GM19455 (cell line): ENCODE measurements around the gene STK32C.

Experiments used
- ATAC-seq: cut with Tn5 transposase; IDR thresholded peaks from one replicate; pipeline ENCODE4 v1.9.1; 2021; ENCODE audit not compliant: unreplicated experiment

Gene STK32C

DNA sequence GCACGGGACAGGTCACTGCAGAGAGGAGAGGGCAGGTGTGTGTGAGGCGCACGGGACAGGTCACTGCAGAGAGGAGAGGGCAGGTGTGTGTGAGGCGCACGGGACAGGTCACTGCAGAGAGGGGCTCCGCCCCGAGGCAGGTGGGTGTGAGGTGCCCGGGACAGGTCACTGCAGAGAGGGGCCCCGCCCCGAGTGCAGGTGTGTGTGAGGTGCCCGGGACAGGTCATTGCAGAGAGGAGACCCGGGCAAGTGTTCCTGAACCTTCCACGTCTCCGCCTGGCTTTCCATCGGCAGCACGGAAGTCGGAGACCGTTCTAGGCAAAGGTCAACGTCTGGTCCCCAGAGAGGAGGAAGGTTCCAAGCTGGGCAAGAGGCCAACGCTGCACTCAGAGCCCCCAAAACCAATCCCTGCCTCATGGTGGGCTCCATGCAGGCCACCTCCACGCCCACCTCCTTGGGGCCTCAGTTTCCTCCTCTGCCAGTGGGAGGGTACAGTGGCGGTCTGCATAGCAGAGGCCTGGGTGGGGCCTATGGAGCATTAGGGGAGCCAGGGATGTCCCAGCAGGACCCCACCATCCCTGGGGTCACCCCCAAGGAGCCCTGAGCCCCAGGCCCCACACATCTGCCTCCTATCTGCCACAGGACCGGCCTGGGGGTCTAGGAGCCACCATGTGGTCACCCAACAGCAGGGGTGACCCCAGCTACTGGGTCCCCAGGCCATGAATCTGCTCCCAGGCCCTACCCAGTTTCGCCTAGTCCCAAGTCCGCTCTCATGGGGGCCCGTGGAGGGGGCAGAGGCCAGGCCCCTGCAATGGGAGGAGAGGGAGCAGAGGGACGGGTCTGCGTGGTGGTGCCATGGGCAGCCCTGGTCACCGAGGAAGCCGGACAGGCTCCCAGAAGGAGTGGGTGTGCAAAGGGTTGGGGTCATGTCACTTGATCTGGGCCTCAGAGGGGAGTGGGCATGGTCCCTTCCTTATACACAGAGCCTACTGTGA, 57.0 kb downstream of the STK32C start:
- no peak for ATAC-seq

DNA sequence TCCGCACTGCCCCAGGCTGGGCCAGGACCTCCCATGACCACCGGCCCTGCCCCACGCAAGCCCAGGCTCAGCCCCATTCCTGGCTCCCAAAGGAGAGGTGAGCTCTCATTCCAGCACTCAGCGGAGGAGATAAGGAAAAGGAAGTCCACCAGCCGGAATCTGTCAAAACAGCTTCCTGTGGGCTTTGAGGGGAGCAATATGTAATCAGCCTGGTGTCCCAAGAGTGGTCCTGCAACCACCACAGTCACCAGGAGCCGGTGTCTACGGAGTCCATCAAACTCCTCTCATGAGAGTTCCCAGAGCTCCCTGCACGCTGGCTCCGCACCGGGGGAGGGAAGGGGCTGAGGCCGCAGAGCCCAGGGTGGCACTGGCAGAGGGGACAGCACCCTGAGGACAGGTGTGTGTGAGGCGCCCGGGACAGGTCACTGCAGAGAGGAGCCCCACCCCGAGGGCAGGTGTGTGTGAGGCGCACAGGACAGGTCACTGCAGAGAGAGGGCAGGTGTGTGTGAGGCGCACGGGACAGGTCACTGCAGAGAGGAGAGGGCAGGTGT, 57.9 kb downstream of the STK32C start:
- no peak for ATAC-seq

DNA sequence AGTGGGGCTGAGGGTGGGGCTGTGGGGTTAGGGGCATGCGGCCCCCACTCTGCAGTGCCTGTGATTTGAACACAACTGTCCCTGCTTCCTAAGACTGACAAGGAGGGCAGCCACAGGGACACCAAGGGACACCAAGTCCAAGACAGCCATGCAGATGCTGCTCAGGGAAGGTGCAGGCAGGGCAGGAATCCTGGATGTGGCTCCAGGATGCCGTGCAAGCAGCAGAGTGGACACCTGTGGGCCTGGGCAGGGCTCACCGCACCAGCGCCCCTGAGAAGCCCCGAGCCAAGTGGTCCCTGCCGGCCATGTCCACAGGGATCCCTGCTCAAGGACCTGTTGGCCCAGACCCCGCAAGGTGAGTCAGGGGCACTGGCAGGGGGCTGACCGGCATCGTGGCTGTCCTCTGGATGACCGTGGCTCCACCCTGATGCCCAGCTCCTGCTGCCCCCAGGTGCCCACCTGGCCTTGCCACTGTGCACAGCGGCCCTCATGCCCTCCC, 58.5 kb downstream of the STK32C start:
- ATAC-seq = no peak

DNA sequence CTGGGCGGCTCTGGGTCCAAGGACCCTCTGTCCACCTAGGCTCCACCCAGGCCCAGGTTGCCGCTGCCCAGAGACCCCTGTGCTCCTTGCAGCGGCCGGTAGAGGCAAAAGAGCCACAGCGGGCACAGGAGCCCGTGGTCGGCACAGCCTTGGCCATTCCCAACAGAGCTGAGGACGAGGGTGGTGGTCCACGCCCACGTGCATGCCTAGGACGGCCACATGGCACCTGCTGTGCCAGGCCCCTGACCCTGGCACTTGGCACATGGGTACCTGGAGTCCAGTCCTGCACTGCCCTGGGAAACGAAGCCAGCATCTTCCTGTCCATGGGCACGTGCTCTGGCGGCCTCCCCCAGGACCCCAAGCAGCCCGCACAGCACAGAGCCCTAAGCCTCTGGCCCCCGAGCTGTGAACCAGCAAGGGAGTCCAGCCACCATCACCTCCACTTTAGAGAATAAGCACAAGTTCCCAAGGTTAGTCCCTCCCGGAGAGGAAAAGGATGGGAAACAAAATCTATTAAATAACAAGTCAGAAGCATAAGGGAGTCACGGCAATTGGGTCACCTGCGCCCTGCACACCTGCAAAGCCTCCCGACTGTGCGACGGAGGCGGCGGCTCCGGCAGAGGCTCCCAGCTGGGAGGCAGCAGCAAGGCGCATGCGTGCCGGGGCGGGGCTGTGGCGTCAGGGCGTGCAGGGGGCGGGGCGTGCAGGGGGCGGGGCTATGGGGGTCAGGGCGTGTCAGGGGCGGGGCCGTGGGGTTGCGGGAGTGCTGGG, 59.1 kb downstream of the STK32C start:
- ATAC-seq = no peak

DNA sequence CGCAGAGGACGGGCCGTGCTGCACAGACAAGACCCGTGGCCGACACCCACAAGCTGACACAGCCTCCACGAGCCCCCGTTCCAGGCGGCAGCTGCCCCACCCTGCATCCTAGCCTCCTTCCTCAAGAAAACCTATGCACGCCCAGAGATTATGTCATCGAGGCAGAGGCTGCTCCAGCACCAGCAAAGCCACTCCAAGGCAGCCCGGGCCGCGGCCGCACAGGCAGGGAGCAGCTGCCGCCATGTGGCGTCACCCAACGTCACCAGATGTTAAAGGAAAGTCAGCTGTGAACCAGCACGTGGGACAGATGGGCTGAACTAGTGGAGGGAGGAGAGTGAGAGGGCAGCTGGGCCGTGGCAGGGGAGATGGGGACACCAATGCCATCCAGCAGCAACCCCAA, 59.8 kb downstream of the STK32C start:
- no peak for ATAC-seq

DNA sequence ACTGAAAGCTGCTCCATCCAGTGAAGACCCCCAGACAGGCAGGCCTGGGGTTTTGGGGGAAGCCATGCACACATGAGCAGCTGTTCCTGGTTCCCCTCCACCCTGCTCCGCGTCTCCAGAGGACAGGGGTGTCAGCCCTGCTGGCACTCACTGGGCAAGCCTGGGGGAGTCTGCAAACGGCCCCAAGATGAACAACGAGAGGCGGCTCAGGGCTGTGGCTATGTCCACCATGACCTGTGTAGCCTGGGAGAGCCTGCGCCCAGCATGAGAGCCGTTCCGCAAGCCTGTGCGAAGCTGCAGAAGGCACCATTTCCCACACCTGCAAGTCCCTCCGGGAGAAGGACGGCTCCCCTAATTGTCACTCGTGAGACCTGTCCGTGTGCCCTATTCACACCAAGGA, 61.5 kb downstream of the STK32C start:
- no peak for ATAC-seq

DNA sequence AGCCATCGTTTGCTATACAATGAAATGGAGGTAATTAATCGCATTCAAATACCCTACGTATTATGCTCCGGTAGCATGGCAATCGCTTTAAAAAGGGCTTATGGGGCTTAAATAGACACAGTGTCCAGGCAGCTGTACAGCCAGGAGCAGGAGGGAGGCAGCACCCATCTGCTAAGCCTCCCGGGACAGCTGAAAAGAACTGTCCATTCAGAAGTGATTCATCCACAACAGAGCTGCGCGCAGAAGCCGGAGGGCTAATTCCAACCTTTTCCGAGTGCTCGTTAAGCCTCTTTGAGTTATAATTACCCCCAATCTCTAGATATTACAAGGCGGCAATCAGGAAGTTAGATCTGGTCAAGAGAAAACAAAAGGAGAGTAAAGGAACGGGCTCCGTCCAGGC, 62.7 kb downstream of the STK32C start:
- ATAC-seq = no peak

DNA sequence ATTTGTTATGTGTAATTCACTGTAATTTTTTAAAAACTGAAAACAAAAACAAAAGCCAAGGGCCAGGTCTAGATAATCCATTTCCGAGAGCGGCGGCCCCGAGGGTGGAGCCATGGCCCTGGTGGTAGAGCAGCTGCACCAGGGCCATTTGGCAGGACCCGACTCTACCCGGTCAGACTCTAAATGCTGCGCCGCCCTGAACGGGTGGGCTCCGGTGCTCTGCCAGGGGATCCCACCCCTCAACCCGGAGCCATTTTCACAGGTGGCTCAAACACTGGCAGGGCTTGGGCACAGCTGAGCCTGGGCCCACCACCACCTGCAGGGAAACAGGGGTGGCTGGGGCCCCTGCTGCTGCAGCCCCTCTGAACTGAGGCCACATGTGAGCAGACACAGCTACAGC, 64.1 kb downstream of the STK32C start:
- no peak for ATAC-seq

DNA sequence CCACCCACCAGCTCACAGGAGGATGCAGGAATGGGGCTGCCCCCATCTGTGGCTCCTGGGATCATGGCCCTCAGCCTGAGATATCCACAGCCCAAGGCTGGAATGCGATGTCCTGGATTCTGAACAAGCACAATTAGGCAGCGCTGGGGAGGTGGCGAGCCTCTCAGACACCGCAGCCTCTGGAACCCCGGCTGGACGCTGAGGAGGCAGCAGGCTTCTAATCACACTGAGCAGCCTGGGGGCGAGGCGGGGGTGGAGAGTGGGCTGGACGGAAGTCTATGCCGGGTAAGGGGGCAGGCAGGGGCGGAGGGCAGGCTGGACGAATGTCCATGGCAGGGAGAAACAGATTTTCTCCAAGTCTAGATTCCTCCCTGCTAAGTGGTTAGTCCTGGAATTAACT, 64.6 kb downstream of the STK32C start:
- ATAC-seq = no peak

DNA sequence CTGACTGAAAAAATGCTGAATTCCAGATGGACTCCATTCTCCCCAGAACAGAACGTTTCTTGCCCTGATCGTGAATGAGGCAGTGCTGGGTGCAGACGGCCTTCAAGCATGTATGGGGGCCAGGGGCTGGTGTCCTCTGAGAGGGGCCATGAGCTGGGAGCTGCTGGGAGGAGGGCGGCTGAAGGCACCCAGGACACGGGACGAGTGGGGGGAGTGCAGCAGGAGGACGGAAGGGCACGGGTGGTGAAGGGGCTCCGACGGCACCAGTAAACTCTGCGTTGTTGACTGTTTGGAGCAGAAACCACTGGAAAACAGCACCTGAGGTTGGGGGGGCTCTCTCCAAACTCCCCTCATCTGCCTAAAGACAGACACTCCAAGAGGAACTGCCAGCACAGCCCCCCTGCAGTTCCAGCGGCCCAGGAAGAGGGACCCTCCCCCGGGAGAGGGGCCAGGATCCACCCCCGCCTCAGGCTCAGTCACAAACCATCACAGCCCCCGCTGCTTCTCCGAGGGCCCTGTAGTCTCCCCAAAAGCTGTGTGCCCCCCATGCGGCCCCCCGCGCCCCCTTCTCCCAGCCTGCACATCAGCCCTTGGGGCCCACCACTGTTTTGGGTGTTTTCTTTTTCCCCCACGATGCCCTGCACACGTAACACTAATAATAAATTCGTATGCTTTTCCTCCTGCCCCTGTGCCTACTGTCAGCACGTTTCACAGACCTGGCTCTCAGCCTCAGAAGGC, 65.5 kb downstream of the STK32C start:
- no peak for ATAC-seq

DNA sequence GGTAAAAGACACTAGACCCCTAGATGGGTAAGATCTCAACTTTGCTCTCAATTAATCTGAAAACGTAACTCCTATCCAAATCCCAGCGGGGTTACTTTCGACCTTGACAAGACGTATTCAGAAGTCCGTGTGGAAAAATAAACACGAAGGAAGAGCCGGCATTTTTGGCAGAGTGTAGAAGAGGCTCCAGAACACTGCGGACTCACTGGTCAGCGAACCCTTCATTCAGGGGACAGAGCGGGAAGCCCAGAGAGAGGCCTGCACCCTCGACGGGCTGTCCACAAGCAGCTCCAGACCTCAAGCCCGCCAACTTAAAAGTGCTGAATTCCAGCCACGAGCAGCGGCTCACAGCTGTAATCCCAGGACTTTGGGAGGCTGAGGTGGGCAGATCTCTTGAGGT, 66.3 kb downstream of the STK32C start:
- ATAC-seq = no peak

DNA sequence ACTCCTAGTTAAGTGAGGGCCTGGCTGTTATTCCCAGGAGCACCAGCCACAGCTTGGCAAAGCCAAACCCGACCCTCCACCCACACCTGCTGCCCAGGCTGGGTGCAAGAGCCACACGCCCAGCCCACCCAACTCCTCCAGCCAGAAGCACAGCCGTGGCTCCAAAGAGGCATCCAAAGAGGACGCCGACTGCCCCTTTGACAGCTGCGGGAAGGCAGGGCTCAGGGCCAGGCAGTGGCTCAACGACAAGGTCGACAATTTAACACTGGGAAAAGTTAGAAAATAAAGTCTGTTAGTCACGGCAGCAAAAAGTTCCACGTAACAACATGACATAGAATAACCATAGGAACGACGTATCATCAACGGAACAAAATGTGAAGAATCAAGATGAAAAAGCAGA, 66.7 kb downstream of the STK32C start:
- no peak for ATAC-seq

DNA sequence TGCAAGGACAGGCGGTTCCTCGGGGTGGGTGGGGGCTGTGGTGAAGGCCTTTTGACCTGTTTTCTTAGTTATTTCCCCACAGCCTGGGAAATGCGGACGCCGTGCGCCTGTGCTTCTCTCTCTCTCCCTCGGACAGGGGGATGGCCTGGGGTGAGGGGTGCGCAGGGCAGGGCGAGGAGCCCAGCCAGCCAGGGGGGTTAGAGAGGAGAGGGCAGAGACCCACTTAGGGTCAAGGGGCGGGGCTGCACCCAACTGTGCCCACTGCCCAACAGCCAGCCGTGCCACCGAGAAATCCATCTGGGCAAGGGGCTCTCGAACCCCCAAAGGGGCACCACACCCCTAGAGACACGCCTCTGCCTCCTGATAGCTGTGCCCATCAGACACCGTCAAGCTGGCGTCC, 67.2 kb downstream of the STK32C start:
- no peak for ATAC-seq

DNA sequence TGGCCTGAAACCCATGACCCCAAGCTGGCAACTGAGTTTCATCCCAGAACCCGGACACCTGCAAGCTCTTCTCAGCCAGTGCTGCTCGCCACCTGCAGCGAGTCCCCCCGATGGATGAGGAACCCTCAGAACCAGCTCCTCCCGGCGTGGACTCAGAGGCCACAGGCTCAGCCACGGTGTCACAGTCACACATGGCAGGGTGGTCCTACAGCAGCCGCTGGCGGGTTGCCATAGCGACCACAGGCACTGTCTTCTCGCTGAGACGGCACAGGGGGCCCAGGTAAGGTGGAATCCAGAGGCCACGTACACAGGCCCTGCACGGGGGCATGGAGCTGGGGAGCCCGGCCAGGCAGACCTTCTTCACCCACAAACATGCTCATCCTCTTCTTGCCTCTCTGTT, 67.6 kb downstream of the STK32C start:
- no peak for ATAC-seq

DNA sequence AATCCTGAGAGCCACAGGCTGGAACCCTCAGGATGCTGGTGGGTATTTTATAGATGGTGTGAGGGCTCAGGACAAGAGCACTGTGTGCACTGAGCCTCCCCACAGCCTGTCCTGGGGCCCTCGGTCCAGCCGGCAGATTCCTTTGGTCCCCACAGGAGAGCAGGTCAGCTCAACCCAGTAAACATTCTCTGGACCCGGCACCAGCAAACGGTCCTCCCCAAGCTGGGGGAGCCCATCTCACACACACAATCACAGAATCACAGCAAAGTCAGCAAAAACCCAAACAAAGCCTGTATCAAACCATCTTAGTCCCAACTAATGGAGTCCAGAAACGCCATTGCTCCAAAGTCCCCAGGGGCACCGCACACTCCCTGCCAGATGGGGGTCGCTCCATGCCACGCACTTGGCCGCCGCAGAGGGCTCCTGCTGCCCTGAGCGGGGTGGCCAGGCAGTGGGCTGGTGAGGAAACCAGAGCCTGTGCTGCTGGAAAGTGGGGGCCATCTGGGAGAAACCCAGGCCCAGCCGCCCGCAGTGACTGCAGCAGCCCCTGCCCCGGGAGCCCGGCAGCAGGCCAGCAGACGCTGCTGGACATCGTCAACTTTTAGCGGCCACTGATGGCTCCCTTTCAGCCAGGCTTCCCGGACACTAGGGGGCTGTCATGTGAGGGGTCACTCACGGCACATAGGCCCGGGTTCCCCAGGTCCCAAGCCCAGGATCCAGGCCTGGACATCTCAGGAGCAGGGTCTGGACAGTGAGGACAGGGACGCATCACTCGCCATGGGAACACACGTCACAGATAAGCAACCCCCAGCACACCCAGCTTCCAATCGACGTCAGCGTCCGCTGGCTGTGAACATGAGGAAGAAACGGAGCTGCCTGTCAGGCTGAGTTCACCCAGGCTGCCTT, 68.4 kb downstream of the STK32C start:
- no peak for ATAC-seq

DNA sequence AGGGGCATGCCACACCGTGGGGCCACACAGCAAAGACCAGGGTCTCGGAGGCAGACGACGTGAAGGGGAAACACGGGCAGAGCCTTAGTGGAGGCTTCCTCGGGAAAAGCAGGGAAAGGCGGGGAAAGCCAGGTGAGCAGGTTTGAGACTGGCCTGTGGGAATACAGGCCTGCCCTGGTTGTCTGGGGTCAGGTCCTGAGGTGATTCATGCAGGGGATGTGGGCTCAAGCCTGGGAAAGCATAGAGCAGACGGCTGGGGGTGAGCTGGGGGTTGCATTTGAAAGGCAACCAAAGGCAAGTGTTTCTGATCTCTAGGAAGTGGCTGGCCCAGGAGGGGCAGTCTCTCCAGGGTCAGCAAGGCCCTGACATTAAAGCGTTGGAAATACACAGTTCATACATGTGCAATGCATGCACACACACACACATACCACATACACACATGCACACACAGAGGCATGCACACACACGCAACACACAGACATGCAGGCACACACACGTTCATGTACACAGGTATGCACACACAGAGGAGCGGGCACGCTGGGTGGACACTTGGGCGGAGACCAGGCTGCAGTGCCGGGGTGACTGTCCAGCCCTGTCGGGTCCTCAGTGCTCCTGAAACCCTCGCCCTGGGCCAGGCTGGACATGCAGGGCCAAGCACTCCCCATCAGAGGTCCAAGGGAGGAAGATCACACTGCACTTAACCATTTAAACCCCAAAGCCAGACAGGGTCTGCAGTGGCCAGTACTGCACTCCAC, 69.2 kb downstream of the STK32C start:
- no peak for ATAC-seq

DNA sequence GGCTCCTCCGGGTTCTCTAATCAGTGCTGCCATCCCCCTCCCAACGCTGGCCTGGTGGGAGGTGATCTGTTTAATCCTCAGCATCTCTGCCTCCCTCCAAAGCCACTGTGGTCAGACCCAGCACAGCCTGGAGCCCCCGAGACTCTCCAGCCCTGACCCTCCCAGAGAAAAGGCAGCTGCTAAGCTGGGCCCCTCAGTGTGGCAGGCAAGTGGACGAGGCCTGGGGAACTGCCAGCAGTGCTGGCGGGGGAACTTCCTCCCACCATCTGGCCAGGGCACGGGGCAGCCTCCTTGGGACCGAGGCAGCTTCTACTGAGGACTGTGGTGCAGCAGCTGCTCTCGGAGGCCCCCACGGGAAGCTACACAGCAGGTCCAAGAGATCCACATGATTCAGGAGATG, 69.9 kb downstream of the STK32C start:
- ATAC-seq = no peak

DNA sequence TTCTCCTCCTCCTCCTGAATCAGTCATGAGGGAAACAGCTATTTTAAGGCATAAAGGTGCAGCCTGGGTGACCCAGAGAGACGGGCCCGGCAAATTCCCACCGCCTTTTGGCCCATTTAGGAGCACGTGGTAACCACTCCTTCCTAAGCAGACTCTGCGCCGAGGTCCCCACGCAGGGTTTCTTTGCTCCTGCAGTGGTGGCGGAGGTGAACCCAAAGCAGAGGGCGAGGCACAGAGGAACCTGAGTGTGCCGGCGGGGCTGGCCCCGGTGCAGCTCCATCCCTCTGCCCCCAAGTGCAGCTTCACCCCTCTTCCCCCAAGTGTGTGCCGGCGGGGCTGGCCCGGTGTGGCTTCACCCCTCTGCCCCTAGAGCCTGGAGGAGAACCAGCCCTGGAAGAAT, 70.4 kb downstream of the STK32C start:
- no peak for ATAC-seq

DNA sequence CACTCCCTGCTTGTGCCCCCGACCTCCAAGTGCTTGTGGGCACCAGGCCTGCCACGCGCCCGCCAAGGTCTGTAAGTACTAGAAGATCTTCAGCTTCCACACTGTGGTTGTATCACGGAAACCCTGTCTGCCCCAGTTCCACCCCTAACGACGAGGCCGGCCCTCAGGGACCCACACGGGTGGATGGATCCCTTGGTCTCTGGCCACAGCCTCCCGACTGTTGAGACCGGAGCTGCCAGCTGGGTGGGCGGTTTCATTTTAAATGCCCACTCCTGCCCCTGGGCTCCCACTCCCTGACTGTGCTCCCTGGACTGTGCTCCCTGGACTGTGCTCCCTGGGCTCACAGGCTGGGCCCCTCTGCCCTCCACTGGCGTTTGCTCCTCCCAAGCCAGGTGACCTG, 70.9 kb downstream of the STK32C start:
- ATAC-seq = no peak
